H9 (cell line): ENCODE results near the gene STAMBP. TPM values are rescaled to one million over a fixed set of nuclear protein-coding genes. Genes with fewer than 3 reads are reported as not detected.
A peak's percentile ranks its signal among the peaks of the same experiment; 100 is the strongest.

ENCODE experiments used
- DNase-seq: peaks from one replicate; pipeline ENCODE4 v3.0.0-alpha.2; 2017
- H2AFZ ChIP-seq: one replicate; pipeline ENCODE4 v1.6.1; 2013; ENCODE audit warnings: mild to moderate bottlenecking, low read length, control low read depth, moderate library complexity
- H2AK5ac ChIP-seq: 2 replicates; pipeline ENCODE4 v1.6.1; 2013; ENCODE audit warnings: low read length, control low read depth, mixed read lengths; ENCODE audit not compliant: insufficient read length
- H2BK120ac ChIP-seq: one replicate; pipeline ENCODE4 v1.6.1; 2013; ENCODE audit warnings: low read depth, mild to moderate bottlenecking, low read length, control low read depth, inconsistent platforms; ENCODE audit not compliant: poor library complexity, severe bottlenecking
- H2BK12ac ChIP-seq: 2 replicates; pipeline ENCODE4 v1.6.1; 2013; ENCODE audit warnings: low read length, control low read depth, mixed read lengths, low read depth; ENCODE audit not compliant: insufficient read length
- H2BK15ac ChIP-seq: 2 replicates; pipeline ENCODE4 v1.6.1; 2013; ENCODE audit warnings: low read depth, low read length, control low read depth
- H2BK20ac ChIP-seq: one replicate; pipeline ENCODE4 v1.6.1; 2013; ENCODE audit warnings: low read depth, mild to moderate bottlenecking, low read length, control low read depth, inconsistent platforms; ENCODE audit not compliant: poor library complexity, severe bottlenecking
- H2BK5ac ChIP-seq: 2 replicates; pipeline ENCODE4 v1.6.1; 2013; ENCODE audit warnings: low read length, control low read depth, mixed read lengths; ENCODE audit not compliant: insufficient read length
- H3K14ac ChIP-seq: 2 replicates; pipeline ENCODE4 v1.6.1; 2013; ENCODE audit warnings: low read length, control low read depth; ENCODE audit not compliant: insufficient read depth
- H3K18ac ChIP-seq: 2 replicates; pipeline ENCODE4 v1.6.1; 2013; ENCODE audit warnings: low read depth, mild to moderate bottlenecking, mixed read lengths, low read length, control low read depth; ENCODE audit not compliant: insufficient read length
- H3K23ac ChIP-seq: 2 replicates; pipeline ENCODE4 v1.6.1; 2013; ENCODE audit warnings: low read length, control low read depth, mixed read lengths, low read depth; ENCODE audit not compliant: insufficient read length
- H3K23me2 ChIP-seq: 2 replicates; pipeline ENCODE4 v1.6.1; 2013; ENCODE audit warnings: low read depth, mild to moderate bottlenecking, mixed read lengths, low read length, control low read depth; ENCODE audit not compliant: insufficient read length, poor library complexity, severe bottlenecking
- H3K27ac ChIP-seq: 2 replicates; pipeline ENCODE4 v1.5.1; 2013; ENCODE audit warnings: low read length, control low read depth, mixed read lengths, low read depth; ENCODE audit not compliant: insufficient read length
- H3K27me3 ChIP-seq: 2 replicates; pipeline ENCODE4 v1.6.1; 2013; ENCODE audit warnings: low read length, control low read depth, inconsistent platforms; ENCODE audit not compliant: insufficient read depth
- H3K4ac ChIP-seq: 2 replicates; pipeline ENCODE4 v1.6.1; 2013; ENCODE audit warnings: low read depth, mild to moderate bottlenecking, control low read depth, inconsistent platforms, low read length, moderate library complexity
- H3K4me1 ChIP-seq: 2 replicates; pipeline ENCODE4 v1.6.1; 2013; ENCODE audit warnings: low read length, control low read depth, inconsistent platforms; ENCODE audit not compliant: insufficient read depth
- H3K4me2 ChIP-seq: 2 replicates; pipeline ENCODE4 v1.6.1; 2013; ENCODE audit warnings: low read length, control low read depth, mixed read lengths; ENCODE audit not compliant: insufficient read length, insufficient read depth
- H3K56ac ChIP-seq: 2 replicates; pipeline ENCODE4 v1.6.1; 2013; ENCODE audit warnings: low read depth, mild to moderate bottlenecking, mixed read lengths, low read length, control low read depth; ENCODE audit not compliant: insufficient read length
- H3K79me1 ChIP-seq: 2 replicates; pipeline ENCODE4 v1.6.1; 2013; ENCODE audit warnings: low read depth, mild to moderate bottlenecking, moderate library complexity, low read length, control low read depth, inconsistent platforms; ENCODE audit not compliant: insufficient read depth, poor library complexity, severe bottlenecking
- H3K79me2 ChIP-seq: 2 replicates; pipeline ENCODE4 v1.6.1; 2013; ENCODE audit warnings: low read length, control low read depth, inconsistent platforms; ENCODE audit not compliant: insufficient read depth
- H3K9ac ChIP-seq: 2 replicates; pipeline ENCODE4 v1.6.1; 2013; ENCODE audit warnings: low read length, control low read depth, mixed read lengths; ENCODE audit not compliant: insufficient read length; ENCODE audit errors: extremely low read depth
- H3K9me3 ChIP-seq: one replicate; pipeline ENCODE4 v1.6.1; 2013; ENCODE audit warnings: low read depth, low read length, inconsistent platforms; ENCODE audit not compliant: control insufficient read depth
- H3T11ph ChIP-seq: one replicate; pipeline ENCODE4 v1.6.1; 2013; ENCODE audit warnings: mild to moderate bottlenecking, low read length, control low read depth, inconsistent platforms
- H4K20me1 ChIP-seq: one replicate; pipeline ENCODE4 v1.6.1; 2013; ENCODE audit not compliant: control insufficient read depth, insufficient read length, insufficient read depth
- H4K5ac ChIP-seq: 2 replicates; pipeline ENCODE4 v1.6.1; 2013; ENCODE audit warnings: low read depth, mild to moderate bottlenecking, mixed read lengths, low read length, control low read depth; ENCODE audit not compliant: insufficient read length
- H4K8ac ChIP-seq: replicated peaks from 2 replicates; pipeline ENCODE4 v1.6.1; 2013; ENCODE audit warnings: low read length, control low read depth, mixed read lengths, low read depth; ENCODE audit not compliant: insufficient read length
- H4K91ac ChIP-seq: 2 replicates; pipeline ENCODE4 v1.6.1; 2013; ENCODE audit warnings: low read depth, mild to moderate bottlenecking, moderate library complexity, mixed read lengths, low read length, control low read depth; ENCODE audit not compliant: insufficient read length
- H3K27ac Mint-ChIP-seq, 3 experiments: 2 replicates in 2 of 3; 3 replicates in 1 of 3; pipeline ENCODE4 v1.8.0; 2020 to 2021; ENCODE audit warnings: mixed read lengths in 3 of 3, mild to moderate bottlenecking in 1 of 3, moderate library complexity in 1 of 3
- H3K27me3 Mint-ChIP-seq: 2 replicates; pipeline ENCODE4 v1.8.0; 2021; ENCODE audit warnings: low read depth, mild to moderate bottlenecking, moderate library complexity, mixed read lengths
- H3K36me3 Mint-ChIP-seq, 3 experiments: 2 replicates in 2 of 3; 3 replicates in 1 of 3; pipeline ENCODE4 v1.8.0; 2020 to 2021; ENCODE audit warnings: low read depth in 3 of 3, mixed read lengths in 3 of 3; ENCODE audit not compliant: insufficient read depth in 1 of 3
- H3K4me1 Mint-ChIP-seq, 2 experiments: 2 replicates each; pipeline ENCODE4 v1.8.0; 2020; ENCODE audit warnings: mixed read lengths in 2 of 2
- H3K4me3 Mint-ChIP-seq, 2 experiments: 2 replicates in 1 of 2; 3 replicates in 1 of 2; pipeline ENCODE4 v1.8.0; 2020 to 2021; ENCODE audit warnings: mild to moderate bottlenecking in 2 of 2, mixed read lengths in 2 of 2, moderate library complexity in 1 of 2
- H3K9me3 Mint-ChIP-seq, 2 experiments: 2 replicates in 1 of 2; 3 replicates in 1 of 2; pipeline ENCODE4 v1.8.0; 2020; ENCODE audit warnings: mild to moderate bottlenecking in 2 of 2, mixed read lengths in 2 of 2, moderate library complexity in 1 of 2
- WGBS: extraction: QIAGEN DNeasy Blood & Tissue Kit; methylation state at CpG from one replicate; pipeline ENCODE4 v1.1.7; 2013; ENCODE audit warnings: missing lambda C conversion rate, low lambda C conversion rate, mixed read lengths; ENCODE audit not compliant: insufficient read length; ENCODE audit errors: extremely low coverage; 5-methylcytosine and 5-hydroxymethylcytosine counted together
- total RNA-seq: library from RNA; stranded (reverse); gene quantifications from 2 replicates; pipeline ENCODE4 v1.2.1, GENCODE V29; 2021
- TF ChIP-seq, protein P1 (sequence below): fragments of 200-600 bp; sonication (generic); conservative IDR thresholded peaks from 3 replicates; pipeline ENCODE4 v1.8.0; 2021; ENCODE audit warnings: antibody characterized with exemption, mild to moderate bottlenecking

The STAMBP gene
- total RNA-seq, 1 experiment from 2014 or later: 45.5 TPM

DNA sequence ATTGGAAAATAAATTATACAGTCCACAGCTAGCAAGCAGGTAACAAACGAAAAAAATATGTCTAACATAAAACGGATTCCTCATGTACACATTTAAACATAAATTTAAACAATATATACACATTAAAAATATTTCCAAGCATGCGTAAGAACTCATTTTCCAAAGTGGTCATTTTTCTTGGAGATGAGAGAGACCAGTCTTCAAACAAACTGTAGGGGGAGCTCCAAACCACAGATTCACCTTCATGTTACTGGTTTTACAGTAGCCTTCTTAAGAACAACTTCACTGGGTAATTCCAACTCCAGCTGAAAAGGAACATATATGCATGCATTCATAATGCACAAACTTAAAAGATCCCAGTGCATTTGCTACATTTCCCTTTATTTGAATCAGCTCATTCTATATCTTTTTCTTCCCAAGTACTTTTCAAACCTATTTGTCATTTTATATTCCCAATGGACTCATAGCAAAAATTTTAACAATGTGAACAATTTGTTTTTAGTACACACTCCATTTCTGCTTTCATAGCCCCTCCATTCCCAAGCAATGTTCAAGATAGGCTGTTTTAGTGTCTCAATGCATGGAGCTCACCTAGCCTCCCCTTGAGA, 4.7 kb upstream of the STAMBP start:
- Histone ChIP-seq H3K79me1 (no peaks in the 10 kb centered on the region), H2BK20ac (no peak overlapping the region), H2BK120ac (no peak overlapping the region), H2BK5ac (no peak overlapping the region), H3K9me3 (no peaks in the 10 kb centered on the region), H3K14ac (no peak overlapping the region), H4K8ac (no peak overlapping the region), H3T11ph (no peak overlapping the region), H3K79me2 (no peaks in the 10 kb centered on the region), H4K91ac (no peak overlapping the region), H3K23me2 (no peaks in the 10 kb centered on the region), H3K56ac (no peak overlapping the region), H3K4me2 (no peak overlapping the region), H4K5ac (no peak overlapping the region), H2AK5ac (no peak overlapping the region), H3K9ac (no peak overlapping the region), H2BK12ac (no peak overlapping the region), H2BK15ac (no peak overlapping the region), H3K27ac (no peak overlapping the region), H3K23ac (no peak overlapping the region), H3K4ac (no peak overlapping the region), H3K27me3 (no peaks in the 10 kb centered on the region), H4K20me1 (no peaks in the 10 kb centered on the region), H3K18ac (no peak overlapping the region), H3K4me1 (no peaks in the 10 kb centered on the region; the same call in 1 of the 2 replicates), H2AFZ (no peak overlapping the region)
- H3K27me3 Mint-ChIP-seq: peaks cover 35% of the 10 kb centered on the region
- H3K4me3 Mint-ChIP-seq: no peak overlapping the region
- TF ChIP-seq, protein P1, sequence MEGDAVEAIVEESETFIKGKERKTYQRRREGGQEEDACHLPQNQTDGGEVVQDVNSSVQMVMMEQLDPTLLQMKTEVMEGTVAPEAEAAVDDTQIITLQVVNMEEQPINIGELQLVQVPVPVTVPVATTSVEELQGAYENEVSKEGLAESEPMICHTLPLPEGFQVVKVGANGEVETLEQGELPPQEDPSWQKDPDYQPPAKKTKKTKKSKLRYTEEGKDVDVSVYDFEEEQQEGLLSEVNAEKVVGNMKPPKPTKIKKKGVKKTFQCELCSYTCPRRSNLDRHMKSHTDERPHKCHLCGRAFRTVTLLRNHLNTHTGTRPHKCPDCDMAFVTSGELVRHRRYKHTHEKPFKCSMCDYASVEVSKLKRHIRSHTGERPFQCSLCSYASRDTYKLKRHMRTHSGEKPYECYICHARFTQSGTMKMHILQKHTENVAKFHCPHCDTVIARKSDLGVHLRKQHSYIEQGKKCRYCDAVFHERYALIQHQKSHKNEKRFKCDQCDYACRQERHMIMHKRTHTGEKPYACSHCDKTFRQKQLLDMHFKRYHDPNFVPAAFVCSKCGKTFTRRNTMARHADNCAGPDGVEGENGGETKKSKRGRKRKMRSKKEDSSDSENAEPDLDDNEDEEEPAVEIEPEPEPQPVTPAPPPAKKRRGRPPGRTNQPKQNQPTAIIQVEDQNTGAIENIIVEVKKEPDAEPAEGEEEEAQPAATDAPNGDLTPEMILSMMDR: peak; percentile 85
- peaks cover 0 to 1% (median 0%) of the 10 kb centered on the region in 3 experiments; a peak in 1 of 7 replicates for H3K36me3 Mint-ChIP-seq
- DNase-seq: no peak
- peaks cover 13 to 15% of the 10 kb centered on the region in 2 experiments for H3K4me1 Mint-ChIP-seq
- 100% methylated on average over 2 of the region's 3 CpGs for WGBS
- H3K27ac Mint-ChIP-seq: no peak overlapping the region
- H3K9me3 Mint-ChIP-seq: peaks cover 0 to 2% of the 10 kb centered on the region in 2 experiments; a peak in 1 of 5 replicates
